GM18502 (cell line): Measurements from ENCODE around the gene MEGF6.

ENCODE experiments used
- ATAC-seq: cut with Tn5 transposase; IDR thresholded peaks from one replicate; pipeline ENCODE4 v1.9.1; 2021; ENCODE audit warnings: mild to moderate bottlenecking; ENCODE audit not compliant: unreplicated experiment, poor library complexity

MEGF6 gene

DNA sequence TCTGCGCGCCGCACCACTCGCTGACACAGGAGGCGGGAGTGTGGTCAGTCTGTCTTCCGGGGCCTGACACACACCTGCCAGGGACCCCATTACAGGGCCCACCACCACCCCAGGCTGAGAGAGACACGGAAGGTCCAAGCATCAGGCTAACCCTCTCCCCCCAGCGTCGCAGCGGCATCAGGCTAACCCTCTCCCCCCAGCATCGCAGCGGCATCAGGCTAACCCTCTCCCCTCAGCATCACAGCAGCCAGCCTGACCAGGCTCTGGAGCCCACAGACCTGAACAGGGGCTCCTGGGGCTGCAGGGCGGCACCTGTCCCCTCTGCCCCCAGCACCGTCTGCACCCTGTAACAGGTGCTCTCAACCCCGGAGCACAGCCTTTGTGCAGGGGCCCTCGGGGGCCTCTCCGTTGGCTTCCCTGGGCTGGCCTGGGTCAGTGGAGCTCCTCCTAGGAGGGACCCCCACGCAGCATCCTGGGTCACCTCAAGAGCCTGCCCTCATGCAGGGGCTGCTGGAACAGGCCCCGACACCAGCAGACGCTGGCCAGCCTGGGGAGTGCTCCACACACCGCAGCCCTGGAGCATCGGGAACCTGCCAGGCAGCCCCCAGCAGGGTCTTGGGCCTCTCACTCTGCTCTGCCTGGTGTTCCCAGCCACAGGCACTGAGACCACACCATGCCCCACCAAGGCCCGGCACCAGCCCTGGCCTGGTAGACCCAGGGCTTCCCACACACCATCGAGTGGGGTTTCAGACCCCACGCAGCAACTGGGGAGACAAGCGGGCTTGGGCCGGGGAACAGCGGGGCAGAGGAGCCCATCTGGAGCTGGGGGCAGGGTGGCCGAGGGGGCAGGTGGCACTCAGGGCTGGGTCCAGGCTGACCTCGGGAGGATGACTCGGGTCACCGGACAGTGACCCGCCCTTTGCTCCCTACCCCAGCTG, 67.0 kb downstream of the MEGF6 start:
- ATAC-seq, result no peak

GRCh38 chr1:3543076-3544039, 68.0 kb downstream of the MEGF6 start:
- ATAC-seq, result no peak

DNA sequence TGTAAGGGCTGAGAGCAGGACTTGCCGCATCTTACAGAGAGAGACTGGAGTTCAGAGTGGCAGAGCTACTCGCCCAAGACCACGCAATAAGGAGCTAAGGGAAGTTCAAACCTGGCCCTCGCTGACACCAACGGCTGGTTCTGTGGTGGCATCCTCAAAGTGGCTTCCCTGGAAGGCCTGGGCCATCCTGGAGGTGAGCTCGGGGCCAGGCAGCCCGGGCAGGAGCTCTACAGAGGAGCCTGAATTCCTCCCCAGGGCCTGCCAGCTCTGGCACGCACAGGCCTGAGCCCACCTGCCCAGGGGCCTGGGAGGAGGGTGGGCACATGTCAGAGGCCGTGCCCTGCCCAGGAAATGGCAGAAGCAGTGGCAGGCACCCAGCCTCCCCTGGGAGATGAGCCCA, 68.6 kb downstream of the MEGF6 start:
- no peak for ATAC-seq

GRCh38 chr1:3541936-3542335, 69.4 kb downstream of the MEGF6 start:
- no peak for ATAC-seq

- ATAC-seq, result no peak
Measured at GRCh38 chr1:3541465-3541864, 69.8 kb downstream of the MEGF6 start.

- ATAC-seq, result no peak
Measured at GRCh38 chr1:3540876-3541275, 70.4 kb downstream of the MEGF6 start.

DNA sequence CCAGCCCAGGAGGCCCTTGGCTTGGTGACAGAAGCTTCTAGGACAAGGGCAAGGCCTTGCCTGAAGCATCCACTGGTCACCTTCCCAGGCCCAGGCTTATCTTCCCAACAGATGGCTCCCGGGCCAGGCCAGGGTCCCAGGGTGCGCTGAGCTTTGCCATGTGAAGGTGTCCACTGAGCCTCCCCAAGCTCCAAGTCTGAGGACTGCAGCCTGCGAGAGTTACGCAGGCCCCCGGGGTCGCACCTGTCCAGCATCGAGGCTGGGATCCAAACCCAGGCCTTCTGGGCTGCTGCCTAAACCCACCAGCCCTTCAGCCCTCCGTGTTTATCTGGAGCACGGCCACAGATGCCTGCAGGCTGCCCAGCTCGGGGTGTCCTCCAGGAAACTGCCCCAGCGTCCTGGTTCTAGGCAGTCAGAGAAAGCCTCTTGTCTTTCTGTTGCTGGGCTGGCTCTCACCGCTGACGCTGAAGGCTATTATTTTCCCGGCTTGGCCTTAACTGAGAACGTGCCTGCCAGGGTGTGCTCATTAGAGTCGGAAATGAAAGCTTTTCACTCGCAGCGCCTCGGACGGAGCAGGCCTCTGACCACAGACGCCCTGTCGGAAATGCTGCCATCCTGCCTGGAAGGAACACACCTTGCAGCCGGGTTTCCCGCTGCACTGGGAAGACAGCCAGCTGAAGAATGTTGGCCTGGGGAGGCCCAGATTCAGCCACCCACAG, 71.4 kb downstream of the MEGF6 start:
- no peak for ATAC-seq

GRCh38 chr1:3537359-3537758, 73.9 kb downstream of the MEGF6 start:
- no peak for ATAC-seq

- no peak for ATAC-seq
Measured at GRCh38 chr1:3536420-3537195, 74.7 kb downstream of the MEGF6 start.

GRCh38 chr1:3535732-3536131, 75.6 kb downstream of the MEGF6 start:
- ATAC-seq, result no peak

DNA sequence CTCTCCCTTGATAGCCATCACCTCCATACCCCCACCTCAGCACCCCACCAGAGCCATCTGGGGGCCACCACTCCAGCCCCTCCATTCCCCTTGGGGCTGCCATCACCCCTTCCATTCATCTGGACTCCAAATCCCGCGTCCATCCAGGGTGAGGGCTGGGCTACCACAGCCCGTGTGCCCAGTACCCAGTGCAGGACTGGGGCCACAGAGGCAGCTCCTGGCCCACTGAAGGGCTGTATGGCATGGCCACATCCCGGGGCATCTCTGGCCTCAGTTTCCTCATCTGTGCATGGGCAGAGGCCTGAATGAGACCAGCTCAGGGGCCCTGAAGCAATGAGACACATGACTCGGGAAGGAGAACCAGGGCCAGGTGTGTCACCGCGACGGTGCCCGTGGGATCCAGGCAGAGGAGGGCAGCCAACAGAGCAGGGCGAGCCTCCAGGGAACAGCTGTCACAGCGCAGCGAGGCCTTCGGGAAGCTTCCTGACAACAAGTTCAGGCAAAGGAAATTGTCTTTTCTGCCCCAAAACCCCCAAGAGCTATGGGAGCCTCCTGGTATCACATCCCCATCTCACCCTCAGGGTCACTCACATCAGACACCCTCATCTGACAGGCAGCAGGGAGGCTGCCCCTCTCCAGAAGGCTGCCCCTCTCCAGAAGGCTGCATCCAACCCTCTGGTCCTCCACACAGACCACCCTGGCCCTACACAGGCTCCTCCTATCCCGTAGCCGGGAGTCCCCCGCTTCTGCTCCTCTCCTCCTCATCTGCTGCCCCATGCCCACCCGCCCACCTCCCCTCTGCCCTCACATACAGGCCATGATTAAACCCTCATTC, 76.3 kb downstream of the MEGF6 start:
- no peak for ATAC-seq

- no peak for ATAC-seq
Measured at GRCh38 chr1:3533067-3534048, 78.0 kb downstream of the MEGF6 start.

GRCh38 chr1:3531928-3532327, 79.4 kb downstream of the MEGF6 start:
- ATAC-seq, result no peak

- ATAC-seq, result no peak
Measured at GRCh38 chr1:3530926-3531818, 80.1 kb downstream of the MEGF6 start.

GRCh38 chr1:3530086-3530925, 81.0 kb downstream of the MEGF6 start:
- no peak for ATAC-seq
